ENCODE measurements around the gene AMOTL2. TPM values are rescaled to one million over a fixed set of nuclear protein-coding genes. Genes with fewer than 3 reads are reported as not detected.

The AMOTL2 gene
- polyA plus RNA-seq, 1 donor (not counting 4 experiments of a cell fraction or from before 2014, with no cell fraction given): 39.8 TPM

DNA sequence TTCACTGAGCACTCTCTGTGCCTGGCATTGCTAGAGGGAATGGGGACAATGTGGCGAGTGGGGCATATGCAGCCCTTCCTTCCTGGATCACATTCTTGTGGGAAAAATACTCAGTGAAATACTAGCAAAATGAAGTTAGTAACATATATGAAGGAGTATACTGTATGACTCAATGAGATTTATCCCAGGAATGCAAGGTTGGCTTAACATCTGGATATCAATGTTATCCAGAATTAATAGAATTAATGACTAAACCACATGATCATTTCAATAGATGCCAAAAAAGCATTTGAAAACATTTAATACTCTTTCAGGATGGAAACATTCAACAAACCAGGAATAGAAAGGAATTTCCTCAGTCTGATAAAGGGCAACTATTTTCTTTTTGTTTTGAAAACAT, 27.5 kb downstream of the AMOTL2 start:
- peaks cover 4% of the 10 kb centered on the region for H3K9me3 ChIP-seq (ENCODE audit: control insufficient read depth, low read depth, low read length)
- H3K9me1 ChIP-seq (ENCODE audit: control insufficient read depth, extremely low read depth, insufficient read depth, low read length): no peaks in the 10 kb centered on the region
- no peaks in the 10 kb centered on the region for H3K36me3 ChIP-seq (ENCODE audit: control insufficient read depth in 2 of 2, extremely low read depth in 1 of 2, insufficient read depth in 2 of 2, low read length in 2 of 2)
- H4K20me1 ChIP-seq (ENCODE audit: control insufficient read depth, extremely low read depth, insufficient read depth, low read length): no peaks in the 10 kb centered on the region
- TF ChIP-seq, protein P1, sequence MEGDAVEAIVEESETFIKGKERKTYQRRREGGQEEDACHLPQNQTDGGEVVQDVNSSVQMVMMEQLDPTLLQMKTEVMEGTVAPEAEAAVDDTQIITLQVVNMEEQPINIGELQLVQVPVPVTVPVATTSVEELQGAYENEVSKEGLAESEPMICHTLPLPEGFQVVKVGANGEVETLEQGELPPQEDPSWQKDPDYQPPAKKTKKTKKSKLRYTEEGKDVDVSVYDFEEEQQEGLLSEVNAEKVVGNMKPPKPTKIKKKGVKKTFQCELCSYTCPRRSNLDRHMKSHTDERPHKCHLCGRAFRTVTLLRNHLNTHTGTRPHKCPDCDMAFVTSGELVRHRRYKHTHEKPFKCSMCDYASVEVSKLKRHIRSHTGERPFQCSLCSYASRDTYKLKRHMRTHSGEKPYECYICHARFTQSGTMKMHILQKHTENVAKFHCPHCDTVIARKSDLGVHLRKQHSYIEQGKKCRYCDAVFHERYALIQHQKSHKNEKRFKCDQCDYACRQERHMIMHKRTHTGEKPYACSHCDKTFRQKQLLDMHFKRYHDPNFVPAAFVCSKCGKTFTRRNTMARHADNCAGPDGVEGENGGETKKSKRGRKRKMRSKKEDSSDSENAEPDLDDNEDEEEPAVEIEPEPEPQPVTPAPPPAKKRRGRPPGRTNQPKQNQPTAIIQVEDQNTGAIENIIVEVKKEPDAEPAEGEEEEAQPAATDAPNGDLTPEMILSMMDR (optimal IDR thresholded peaks at IDR 0.05 in 1 of 3, IDR thresholded peaks at IDR 0.05 in 1 of 3, conservative IDR thresholded peaks at IDR 0.05 in 1 of 3; ENCODE audit: extremely low read depth in 1 of 3, insufficient read depth in 2 of 3, low read length in 3 of 3): no peak
- TF ChIP-seq EZH2 (IDR thresholded peaks at IDR 0.05; ENCODE audit: low read length): no peak
- FAIRE-seq: no peak
- H3K4me2 ChIP-seq (ENCODE audit: control insufficient read depth, extremely low read depth, insufficient read depth, low read depth, low read length): no peak overlapping the region
- H3K27ac ChIP-seq (ENCODE audit: control insufficient read depth, insufficient read depth, low read length): no peak overlapping the region
- no peak overlapping the region for H3K4me3 ChIP-seq (ENCODE audit: control insufficient read depth in 2 of 3, extremely low read depth in 1 of 3, insufficient read depth in 2 of 3, low read depth in 1 of 3, low read length in 3 of 3)
- no peak overlapping the region for H2AFZ ChIP-seq (ENCODE audit: control insufficient read depth, low read length)
- H3K79me2 ChIP-seq (ENCODE audit: control insufficient read depth, insufficient read depth, low read length): no peaks in the 10 kb centered on the region
- DNase-seq (ENCODE audit: low read depth, low spot score): no peak
- H3K27me3 ChIP-seq (ENCODE audit: control insufficient read depth, extremely low read depth, insufficient read depth, low read length): no peaks in the 10 kb centered on the region
- H3K9ac ChIP-seq (ENCODE audit: control insufficient read depth, extremely low read depth, insufficient read depth, low read length): no peak overlapping the region
- dilution Hi-C loops (cut with MboI; ENCODE audit: extremely low pct_ligation_motif_present, low sequenced_read_pairs): no loop called here
- peaks cover 30% of the 10 kb centered on the region for H3K4me1 ChIP-seq (ENCODE audit: control insufficient read depth, extremely low read depth, insufficient read depth, low read length)

DNA sequence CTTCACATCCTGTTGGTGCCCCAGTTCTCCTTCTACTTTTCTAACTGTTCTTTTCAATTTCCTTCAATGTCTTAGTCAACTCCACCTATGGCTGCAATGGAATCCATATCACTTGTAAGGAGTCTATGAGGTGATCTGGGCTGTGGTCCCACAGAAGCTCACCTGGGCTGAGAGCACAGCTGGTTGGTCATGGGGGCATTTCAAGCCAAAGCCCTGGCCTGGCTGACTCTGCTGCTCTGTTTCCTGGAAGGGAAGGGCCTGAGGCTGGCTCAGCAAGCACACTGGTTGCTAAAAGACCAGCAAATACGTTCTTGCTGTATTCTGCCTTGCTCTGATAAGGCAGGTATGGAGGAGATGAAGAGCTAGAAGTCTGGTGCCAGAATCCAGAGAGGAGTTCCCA, 29.0 kb downstream of the AMOTL2 start:
- H3K9ac ChIP-seq (ENCODE audit: control insufficient read depth, extremely low read depth, insufficient read depth, low read length): no peak overlapping the region
- DNase-seq (ENCODE audit: low read depth, low spot score) (no peak), FAIRE-seq (no peak)
- no peak overlapping the region for H2AFZ ChIP-seq (ENCODE audit: control insufficient read depth, low read length)
- no peaks in the 10 kb centered on the region for H3K79me2 ChIP-seq (ENCODE audit: control insufficient read depth, insufficient read depth, low read length)
- H3K36me3 ChIP-seq (ENCODE audit: control insufficient read depth in 2 of 2, extremely low read depth in 1 of 2, insufficient read depth in 2 of 2, low read length in 2 of 2): no peaks in the 10 kb centered on the region
- no peaks in the 10 kb centered on the region for H3K9me1 ChIP-seq (ENCODE audit: control insufficient read depth, extremely low read depth, insufficient read depth, low read length)
- H3K4me1 ChIP-seq (ENCODE audit: control insufficient read depth, extremely low read depth, insufficient read depth, low read length): peaks cover 19% of the 10 kb centered on the region
- peaks cover 4% of the 10 kb centered on the region for H3K9me3 ChIP-seq (ENCODE audit: control insufficient read depth, low read depth, low read length)
- no peak overlapping the region for H3K4me3 ChIP-seq (ENCODE audit: control insufficient read depth in 2 of 3, extremely low read depth in 1 of 3, insufficient read depth in 2 of 3, low read depth in 1 of 3, low read length in 3 of 3)
- H3K27me3 ChIP-seq (ENCODE audit: control insufficient read depth, extremely low read depth, insufficient read depth, low read length): no peaks in the 10 kb centered on the region
- no peak for TF ChIP-seq EZH2 (IDR thresholded peaks at IDR 0.05; ENCODE audit: low read length)
- TF ChIP-seq, protein P1 (optimal IDR thresholded peaks at IDR 0.05 in 1 of 3, IDR thresholded peaks at IDR 0.05 in 1 of 3, conservative IDR thresholded peaks at IDR 0.05 in 1 of 3; ENCODE audit: extremely low read depth in 1 of 3, insufficient read depth in 2 of 3, low read length in 3 of 3): no peak
- no peak overlapping the region for H3K27ac ChIP-seq (ENCODE audit: control insufficient read depth, insufficient read depth, low read length)
- dilution Hi-C loops (cut with MboI; ENCODE audit: extremely low pct_ligation_motif_present, low sequenced_read_pairs): no loop called here
- H4K20me1 ChIP-seq (ENCODE audit: control insufficient read depth, extremely low read depth, insufficient read depth, low read length): no peaks in the 10 kb centered on the region
- no peak overlapping the region for H3K4me2 ChIP-seq (ENCODE audit: control insufficient read depth, extremely low read depth, insufficient read depth, low read depth, low read length)

Data from keratinocyte (primary cell).